Measurements from ENCODE around the gene ELP5.

DNA sequence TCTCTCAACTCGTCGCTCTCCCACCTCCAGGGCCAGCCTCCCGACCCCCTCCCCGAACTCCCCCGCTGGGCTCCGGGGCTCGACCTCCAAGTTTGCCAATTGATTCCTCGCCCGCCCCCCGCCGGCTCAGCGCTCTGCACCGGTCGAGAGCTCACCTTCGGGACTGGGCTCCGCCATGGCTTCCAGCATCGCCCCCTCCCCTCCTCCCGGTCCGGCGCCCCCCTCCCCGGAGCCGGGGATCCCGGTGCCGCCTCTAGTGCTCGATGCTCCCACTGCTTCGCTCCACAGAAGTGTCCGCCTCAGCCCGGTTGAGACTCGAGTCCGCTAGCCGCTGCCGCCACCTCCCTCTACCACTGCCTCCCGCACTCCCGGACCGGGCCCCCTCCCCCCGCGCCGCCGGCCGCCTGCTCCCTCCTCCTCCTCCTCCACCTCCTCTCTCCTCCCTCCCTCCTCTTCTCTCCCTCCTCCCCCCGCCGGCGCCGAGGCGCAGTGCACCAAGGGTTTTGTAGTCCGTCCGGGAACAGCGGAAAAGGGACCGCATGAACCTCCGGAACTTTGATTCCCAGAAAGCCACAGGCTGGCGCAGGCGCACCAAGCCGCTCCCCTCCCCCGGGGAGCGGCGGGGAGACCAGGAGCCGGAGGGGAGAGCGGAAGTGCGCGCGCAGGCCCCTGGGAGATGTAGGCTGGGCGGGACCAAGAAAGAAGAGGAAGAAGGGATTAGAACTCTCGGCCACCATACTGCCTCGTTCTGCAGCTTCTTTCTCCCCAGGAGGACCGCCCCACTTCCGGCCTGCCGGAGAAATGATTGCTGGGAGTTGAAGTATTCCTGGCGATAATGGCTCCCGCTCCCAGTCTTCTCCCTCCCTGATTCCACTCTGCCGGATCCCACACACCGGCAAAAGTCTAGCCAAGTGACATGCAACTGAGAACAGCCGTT lies 12.7 kb upstream of the ELP5 start, which contains the start of gene PHF23:
- TF ChIP-seq, protein P1, sequence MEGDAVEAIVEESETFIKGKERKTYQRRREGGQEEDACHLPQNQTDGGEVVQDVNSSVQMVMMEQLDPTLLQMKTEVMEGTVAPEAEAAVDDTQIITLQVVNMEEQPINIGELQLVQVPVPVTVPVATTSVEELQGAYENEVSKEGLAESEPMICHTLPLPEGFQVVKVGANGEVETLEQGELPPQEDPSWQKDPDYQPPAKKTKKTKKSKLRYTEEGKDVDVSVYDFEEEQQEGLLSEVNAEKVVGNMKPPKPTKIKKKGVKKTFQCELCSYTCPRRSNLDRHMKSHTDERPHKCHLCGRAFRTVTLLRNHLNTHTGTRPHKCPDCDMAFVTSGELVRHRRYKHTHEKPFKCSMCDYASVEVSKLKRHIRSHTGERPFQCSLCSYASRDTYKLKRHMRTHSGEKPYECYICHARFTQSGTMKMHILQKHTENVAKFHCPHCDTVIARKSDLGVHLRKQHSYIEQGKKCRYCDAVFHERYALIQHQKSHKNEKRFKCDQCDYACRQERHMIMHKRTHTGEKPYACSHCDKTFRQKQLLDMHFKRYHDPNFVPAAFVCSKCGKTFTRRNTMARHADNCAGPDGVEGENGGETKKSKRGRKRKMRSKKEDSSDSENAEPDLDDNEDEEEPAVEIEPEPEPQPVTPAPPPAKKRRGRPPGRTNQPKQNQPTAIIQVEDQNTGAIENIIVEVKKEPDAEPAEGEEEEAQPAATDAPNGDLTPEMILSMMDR (IDR thresholded peaks at IDR 0.05; ENCODE audit: insufficient read depth, low read depth, low read length) = no peak
- TF ChIP-seq EZH2 (IDR thresholded peaks at IDR 0.05; ENCODE audit: insufficient read depth, low read length) = no peak
